ENCODE measurements around the gene SLC35B2.

Gene SLC35B2

GRCh38 chr6:44266347-44266746, 9.0 kb upstream of the SLC35B2 start:
- DNase-seq = no peak

GRCh38 chr6:44265722-44266233, 8.4 kb upstream of the SLC35B2 start:
- no peak for DNase-seq

- peak; percentile 93 for DNase-seq
These were observed 7.8 kb upstream of the SLC35B2 start, which contains the start of gene NFKBIE for GRCh38 chr6:44265007-44265721. Gene NFKBIE (minus strand): TSS chr6:44265551. CDS start chr6:44265346, 205 bp downstream.

- peak; percentile 51 for DNase-seq
These were observed 7.1 kb upstream of the SLC35B2 start for GRCh38 chr6:44264154-44265006.

- DNase-seq = peak; percentile 11
These were observed 6.2 kb upstream of the SLC35B2 start for GRCh38 chr6:44263354-44264100.

- DNase-seq = no peak
These were observed 5.4 kb upstream of the SLC35B2 start for GRCh38 chr6:44262467-44263353.

GRCh38 chr6:44261581-44261980, 4.3 kb upstream of the SLC35B2 start:
- no peak for DNase-seq

GRCh38 chr6:44260451-44261297, 3.3 kb upstream of the SLC35B2 start:
- no peak for DNase-seq

GRCh38 chr6:44260011-44260410, 2.7 kb upstream of the SLC35B2 start:
- no peak for DNase-seq

- no peak for DNase-seq
These were observed 1.6 kb upstream of the SLC35B2 start for GRCh38 chr6:44258921-44259320.

GRCh38 chr6:44258325-44258863, 1.1 kb upstream of the SLC35B2 start:
- no peak for DNase-seq

- no peak for DNase-seq
These were observed 511 bp upstream of the SLC35B2 start for GRCh38 chr6:44257753-44258324.

- DNase-seq = no peak
These were observed 628 bp downstream of the SLC35B2 start for GRCh38 chr6:44256775-44257024.

- DNase-seq = peak; percentile 20
These were observed 1.2 kb downstream of the SLC35B2 start for GRCh38 chr6:44255871-44256774.

GRCh38 chr6:44255105-44255808, 2.1 kb downstream of the SLC35B2 start:
- no peak for DNase-seq

- no peak for DNase-seq
These were observed 2.9 kb downstream of the SLC35B2 start for GRCh38 chr6:44254191-44255104.

- peak; percentile 68 for DNase-seq
These were observed 3.8 kb downstream of the SLC35B2 start for GRCh38 chr6:44253307-44254101.

Measured in CD4-positive, alpha-beta T cell treated with Interleukin-6 for 4 hours (primary cell).